Chondrocyte (in vitro differentiated cells): ENCODE results near the gene RNU5D-1. TPM values are rescaled to one million over a fixed set of nuclear protein-coding genes. Genes with fewer than 3 reads are reported as not detected.
"Not testable (repeated sequence)": the region's sequence is repeated elsewhere in the genome, so short reads cannot be mapped to it uniquely, and the experiment has no call there.

Experiments used
- DNase-seq: peaks from one replicate; pipeline ENCODE4 v3.0.0; 2021; ENCODE audit warnings: mixed read lengths, low spot score
- H3K27ac Mint-ChIP-seq: one replicate; pipeline ENCODE4 v1.8.0; 2021; ENCODE audit warnings: mild to moderate bottlenecking, moderate library complexity, mixed read lengths; ENCODE audit not compliant: unreplicated experiment
- H3K27me3 Mint-ChIP-seq: 2 replicates; pipeline ENCODE4 v1.8.0; 2021; ENCODE audit warnings: low read depth, mixed read lengths
- H3K36me3 Mint-ChIP-seq: 2 replicates; pipeline ENCODE4 v1.8.0; 2021; ENCODE audit warnings: low read depth, mixed read lengths
- H3K4me1 Mint-ChIP-seq: 2 replicates; pipeline ENCODE4 v1.8.0; 2021; ENCODE audit warnings: low read depth, mild to moderate bottlenecking, mixed read lengths
- H3K4me3 Mint-ChIP-seq: one replicate; pipeline ENCODE4 v1.8.0; 2021; ENCODE audit warnings: mild to moderate bottlenecking, moderate library complexity, mixed read lengths; ENCODE audit not compliant: unreplicated experiment
- H3K9me3 Mint-ChIP-seq: 2 replicates; pipeline ENCODE4 v1.8.0; 2021; ENCODE audit warnings: low read depth, mixed read lengths
- CTCF ChIP-seq: fragments of 200-600 bp; sonication (generic); IDR thresholded peaks from 2 replicates; pipeline ENCODE4 v1.5.0; 2021; ENCODE audit warnings: antibody characterized with exemption, mild to moderate bottlenecking, moderate library complexity
- total RNA-seq: library from RNA; stranded (reverse); gene quantifications from 3 replicates; pipeline ENCODE4 v1.2.1, GENCODE V29; 2021

Gene RNU5D-1
- total RNA-seq, 1 donor from 2014 or later = not detected

- Mint-ChIP-seq H3K36me3 (no peaks in the 10 kb centered on the region), H3K4me3 (no peak overlapping the region), H3K4me1 (peaks cover 14% of the 10 kb centered on the region), H3K9me3 (no peaks in the 10 kb centered on the region), H3K27me3 (peaks cover 4% of the 10 kb centered on the region), H3K27ac (peak overlapping the region; percentile 71)
- TF ChIP-seq CTCF = no peak
- DNase-seq = no peak
Measured at GRCh38 chr1:44707112-44707881, 23.7 kb downstream of the RNU5D-1 start.

GRCh38 chr1:44705938-44706337 lies 25.0 kb downstream of the RNU5D-1 start:
- no peaks in the 10 kb centered on the region for H3K36me3 Mint-ChIP-seq
- H3K9me3 Mint-ChIP-seq = no peaks in the 10 kb centered on the region
- H3K4me3 Mint-ChIP-seq = no peak overlapping the region
- H3K27ac Mint-ChIP-seq = no peak overlapping the region
- no peak for DNase-seq
- peaks cover 4% of the 10 kb centered on the region for H3K27me3 Mint-ChIP-seq
- H3K4me1 Mint-ChIP-seq = peaks cover 14% of the 10 kb centered on the region
- no peak for TF ChIP-seq CTCF

GRCh38 chr1:44705470-44705869 lies 25.5 kb downstream of the RNU5D-1 start:
- Mint-ChIP-seq H3K9me3 (no peaks in the 10 kb centered on the region), H3K36me3 (no peaks in the 10 kb centered on the region), H3K27ac (no peak overlapping the region), H3K4me1 (peaks cover 14% of the 10 kb centered on the region), H3K27me3 (no peaks in the 10 kb centered on the region), H3K4me3 (no peak overlapping the region)
- no peak for TF ChIP-seq CTCF
- DNase-seq = no peak

- no peak for TF ChIP-seq CTCF
- H3K4me3 Mint-ChIP-seq = no peak overlapping the region
- no peak overlapping the region for H3K27ac Mint-ChIP-seq
- no peaks in the 10 kb centered on the region for H3K4me1 Mint-ChIP-seq
- no peaks in the 10 kb centered on the region for H3K36me3 Mint-ChIP-seq
- no peak for DNase-seq
- H3K9me3 Mint-ChIP-seq = no peaks in the 10 kb centered on the region
- no peaks in the 10 kb centered on the region for H3K27me3 Mint-ChIP-seq
Measured at GRCh38 chr1:44701141-44701573, 29.8 kb downstream of the RNU5D-1 start.

- H3K27ac Mint-ChIP-seq = no peak overlapping the region
- H3K27me3 Mint-ChIP-seq = no peaks in the 10 kb centered on the region
Measured at GRCh38 chr1:44700573-44700972, 30.4 kb downstream of the RNU5D-1 start.

GRCh38 chr1:44699375-44699774 lies 31.6 kb downstream of the RNU5D-1 start:
- not testable (repeated sequence) for H3K9me3 Mint-ChIP-seq, DNase-seq, H3K4me3 Mint-ChIP-seq, H3K27ac Mint-ChIP-seq, H3K27me3 Mint-ChIP-seq, H3K4me1 Mint-ChIP-seq, H3K36me3 Mint-ChIP-seq

More at GRCh38 chr1:44700573-44700972, 30.4 kb downstream of the RNU5D-1 start:
- no peak for DNase-seq
- Mint-ChIP-seq H3K4me1 (no peaks in the 10 kb centered on the region), H3K9me3 (no peaks in the 10 kb centered on the region), H3K4me3 (no peak overlapping the region), H3K36me3 (no peaks in the 10 kb centered on the region)
- no peak for TF ChIP-seq CTCF
